SK-N-SH (cell line): ENCODE results near the gene TPRX1. TPM values are rescaled to one million over a fixed set of nuclear protein-coding genes. Genes with fewer than 3 reads are reported as not detected.
"Not testable (repeated sequence)": the region's sequence is repeated elsewhere in the genome, so short reads cannot be mapped to it uniquely, and the experiment has no call there.

Source experiments
- CTCF ChIA-PET: fragments of 300-600, 350-600 bp; formaldehyde crosslinking; extraction: SDS; loops from one replicate; lab custom pipeline; 2021; lab: Yijun Ruan, JAX
- POLR2A ChIA-PET: fragments of 350-600 bp; sonication (Branson Sonifier 250); formaldehyde crosslinking; extraction: SDS; loops from one replicate; lab custom pipeline; 2020; ENCODE audit warnings: antibody characterized with exemption, inconsistent platforms; lab: Yijun Ruan, JAX
- DNase-seq: peaks from one replicate; pipeline ENCODE4 v3.0.0; 2012
- H2AFZ ChIP-seq: fragments of 200-600 bp; sonication (generic); 2 replicates; pipeline ENCODE4 v1.8.1; 2016; ENCODE audit warnings: antibody characterized with exemption, mild to moderate bottlenecking, low read depth
- H3F3A ChIP-seq: fragments of 200-600 bp; sonication (generic); replicated peaks from 2 replicates; pipeline ENCODE3; 2016; ENCODE audit warnings: antibody characterized with exemption, mild to moderate bottlenecking; ENCODE audit not compliant: insufficient read depth
- H3K27ac ChIP-seq, 2 experiments: fragments of 200-500 bp in 1 of 2; fragments of 200-600 bp in 1 of 2; sonication (Bioruptor generic) in 1 of 2; sonication (generic), shearing (Covaris generic) in 1 of 2; 2 replicates each; pipeline versions ENCODE4 v1.5.1 to v1.6.1; 2014 to 2016; ENCODE audit warnings: low read depth in 2 of 2, inconsistent platforms in 1 of 2, low read length in 1 of 2, mild to moderate bottlenecking in 1 of 2, mixed read lengths in 1 of 2
- H3K27me3 ChIP-seq: fragments of 200-600 bp; sonication (generic), shearing (Covaris generic); 2 replicates; pipeline ENCODE4 v1.6.1; 2016; ENCODE audit warnings: mixed run types; ENCODE audit not compliant: insufficient read depth
- H3K36me3 ChIP-seq, 2 experiments: fragments of 200-500 bp in 1 of 2; fragments of 200-600 bp in 1 of 2; sonication (Bioruptor generic) in 1 of 2; sonication (generic) in 1 of 2; replicated peaks in 1 of 2; 2 replicates each; pipeline versions ENCODE3 to v1.5.1; 2014 to 2016; ENCODE audit warnings: low read length in 1 of 2, mild to moderate bottlenecking in 1 of 2; ENCODE audit not compliant: insufficient read depth in 2 of 2, control insufficient read depth in 1 of 2
- H3K4me1 ChIP-seq, 2 experiments: fragments of 200-500 bp in 1 of 2; fragments of 200-600 bp in 1 of 2; sonication (Bioruptor generic) in 1 of 2; sonication (generic), shearing (Covaris generic) in 1 of 2; 2 replicates each; pipeline versions ENCODE4 v1.5.1 to v1.6.1; 2014 to 2016; ENCODE audit warnings: low read depth in 1 of 2, low read length in 1 of 2, mixed run types in 1 of 2; ENCODE audit not compliant: insufficient read depth in 2 of 2, control insufficient read depth in 1 of 2
- H3K4me2 ChIP-seq: fragments of 200-600 bp; sonication (generic), shearing (Covaris generic); 2 replicates; pipeline ENCODE4 v1.6.1; 2017; ENCODE audit warnings: mixed run types
- H3K4me3 ChIP-seq, 2 experiments: fragments of 200-500 bp in 1 of 2; fragments of 200-600 bp in 1 of 2; sonication (Bioruptor generic) in 1 of 2; sonication (generic), shearing (Covaris generic) in 1 of 2; 2 replicates each; pipeline versions ENCODE4 v1.5.1 to v1.8.1; 2014 to 2016; ENCODE audit warnings: low read depth in 2 of 2, inconsistent platforms in 1 of 2, low read length in 1 of 2, mild to moderate bottlenecking in 1 of 2, mixed read lengths in 1 of 2, moderate library complexity in 1 of 2
- H3K79me2 ChIP-seq: fragments of 200-600 bp; sonication (generic); 2 replicates; pipeline ENCODE4 v1.8.1; 2017; ENCODE audit warnings: mild to moderate bottlenecking; ENCODE audit not compliant: insufficient read depth
- H3K9ac ChIP-seq: fragments of 200-600 bp; sonication (generic); 2 replicates; pipeline ENCODE4 v1.6.1; 2017; ENCODE audit warnings: mixed run types
- H3K9me2 ChIP-seq: fragments of 200-600 bp; sonication (generic); 2 replicates; pipeline ENCODE4 v1.6.1; 2017; ENCODE audit warnings: mixed run types
- H3K9me3 ChIP-seq: fragments of 200-600 bp; sonication (generic); 2 replicates; pipeline ENCODE4 v1.6.1; 2017; ENCODE audit warnings: mixed run types, mild to moderate bottlenecking, moderate library complexity
- H4K20me1 ChIP-seq: fragments of 200-600 bp; sonication (generic); 2 replicates; pipeline ENCODE4 v1.6.1; 2017; ENCODE audit warnings: mild to moderate bottlenecking, mixed run types; ENCODE audit not compliant: insufficient read depth
- CHD2 ChIP-seq: fragments of 150-350 bp; IDR thresholded peaks from 2 replicates; pipeline ENCODE4 v1.6.1; 2018; ENCODE audit warnings: low read length; ENCODE audit not compliant: partially characterized antibody
- EZH2phosphoT487 ChIP-seq: fragments of 200-600 bp; sonication (generic); IDR thresholded peaks from 2 replicates; pipeline ENCODE4 v1.6.1; 2017; ENCODE audit warnings: low read depth, mixed run types, mild to moderate bottlenecking, antibody characterized with exemption, moderate library complexity, borderline replicate concordance
- FOSL2 ChIP-seq: IDR thresholded peaks from 2 replicates; pipeline ENCODE4 v1.4.0; 2012; ENCODE audit warnings: low read depth, mild to moderate bottlenecking, moderate library complexity, borderline replicate concordance
- FOXJ3 ChIP-seq: sonication (generic); formaldehyde crosslinking; IDR thresholded peaks from 2 replicates; pipeline ENCODE4 v1.5.1; 2020; ENCODE audit warnings: mild to moderate bottlenecking, missing genetic modification reagents
- FOXM1 ChIP-seq: IDR thresholded peaks from 2 replicates; pipeline ENCODE4 v1.4.0; 2012; ENCODE audit warnings: low read depth, mild to moderate bottlenecking
- GATA2 ChIP-seq: sonication (generic); formaldehyde crosslinking; IDR thresholded peaks from 2 replicates; pipeline ENCODE4 v1.5.0; 2020; ENCODE audit warnings: mild to moderate bottlenecking, missing genetic modification reagents
- JUND ChIP-seq: IDR thresholded peaks from 2 replicates; pipeline ENCODE4 v1.4.0; 2012
- NFIC ChIP-seq: IDR thresholded peaks from 2 replicates; pipeline ENCODE4 v1.4.0; 2012; ENCODE audit warnings: borderline replicate concordance
- NRF1 ChIP-seq: IDR thresholded peaks from 2 replicates; pipeline ENCODE4 v1.6.1; 2012; ENCODE audit warnings: low read depth, mild to moderate bottlenecking, low read length
- SIN3A ChIP-seq: IDR thresholded peaks from 2 replicates; pipeline ENCODE4 v1.6.1; 2012; ENCODE audit warnings: low read depth, mild to moderate bottlenecking, low read length, moderate library complexity, borderline replicate concordance
- SMC3 ChIP-seq: IDR thresholded peaks from 2 replicates; pipeline ENCODE4 v1.6.1; 2012; ENCODE audit warnings: low read depth, low read length, improper control_type of control experiment
- TAF1 ChIP-seq: IDR thresholded peaks from 2 replicates; pipeline ENCODE4 v1.6.1; 2012; ENCODE audit warnings: low read depth, mild to moderate bottlenecking, low read length, moderate library complexity, borderline replicate concordance
- TCF12 ChIP-seq: IDR thresholded peaks from 2 replicates; pipeline ENCODE4 v1.4.0; 2012
- WGBS: methylation state at CpG from one replicate; pipeline ENCODE4 v1.1.6; 2017; ENCODE audit warnings: low lambda C conversion rate; 5-methylcytosine and 5-hydroxymethylcytosine counted together
- polyA plus RNA-seq, 3 experiments: library from polyadenylated mRNA; depleted of rRNA; stranded (reverse); fragments of >200 nt; gene quantifications; 2 replicates each; pipeline ENCODE4 v1.2.3, GENCODE V29; 2012
- TF ChIP-seq, protein P1 (sequence below): IDR thresholded peaks from 2 replicates; pipeline ENCODE4 v1.6.1; 2012; ENCODE audit warnings: mild to moderate bottlenecking, low read depth, low read length, moderate library complexity
- TF ChIP-seq, protein P2 (sequence below): IDR thresholded peaks from 2 replicates; pipeline ENCODE4 v1.4.0; 2012; ENCODE audit warnings: low read depth, borderline replicate concordance
- TF ChIP-seq, protein P3 (sequence below): fragments of 200-600 bp; sonication (generic); IDR thresholded peaks from 2 replicates; pipeline ENCODE4 v1.6.1; 2017; ENCODE audit warnings: antibody characterized with exemption, mild to moderate bottlenecking, moderate library complexity
- TF ChIP-seq, protein P4 (sequence below): IDR thresholded peaks from 2 replicates; pipeline ENCODE4; 2012

TPRX1 gene
- polyA plus RNA-seq, 1 of the 3 experiments (the other 2 are of a cell fraction): not detected

DNA sequence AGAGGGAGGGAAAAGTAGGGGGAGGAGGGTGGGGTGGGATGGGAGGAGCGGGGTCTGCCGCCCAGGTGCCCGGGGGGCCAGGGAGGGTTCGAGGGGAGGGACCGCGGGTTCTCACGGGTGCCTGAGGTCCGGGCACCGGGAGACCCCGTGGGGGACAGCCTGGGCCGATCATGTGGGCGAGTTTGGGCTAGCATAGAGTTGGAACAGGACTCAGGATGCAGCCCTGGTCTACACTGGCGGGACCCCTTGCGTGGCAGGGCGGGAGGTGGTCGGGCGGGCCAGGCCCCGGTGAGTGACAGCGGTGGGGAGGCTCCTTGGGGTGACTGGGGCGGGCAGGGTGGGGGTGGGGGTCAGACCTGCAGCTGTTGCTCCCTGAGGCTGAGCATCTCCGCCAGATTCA lies 1.2 kb downstream of the TPRX1 start:
- H3K4me3 ChIP-seq, H3K79me2 ChIP-seq, H3K9me2 ChIP-seq, POLR2A ChIA-PET, H3K9ac ChIP-seq, H4K20me1 ChIP-seq, CTCF ChIA-PET, H3K4me2 ChIP-seq, H3K4me1 ChIP-seq, H2AFZ ChIP-seq, H3K9me3 ChIP-seq, H3K27ac ChIP-seq, H3F3A ChIP-seq, H3K36me3 ChIP-seq, DNase-seq: not testable (repeated sequence)
- peaks cover 13% of the 10 kb centered on the region for H3K27me3 ChIP-seq
- WGBS: 53% methylated on average over 16 of the region's 21 CpGs

DNA sequence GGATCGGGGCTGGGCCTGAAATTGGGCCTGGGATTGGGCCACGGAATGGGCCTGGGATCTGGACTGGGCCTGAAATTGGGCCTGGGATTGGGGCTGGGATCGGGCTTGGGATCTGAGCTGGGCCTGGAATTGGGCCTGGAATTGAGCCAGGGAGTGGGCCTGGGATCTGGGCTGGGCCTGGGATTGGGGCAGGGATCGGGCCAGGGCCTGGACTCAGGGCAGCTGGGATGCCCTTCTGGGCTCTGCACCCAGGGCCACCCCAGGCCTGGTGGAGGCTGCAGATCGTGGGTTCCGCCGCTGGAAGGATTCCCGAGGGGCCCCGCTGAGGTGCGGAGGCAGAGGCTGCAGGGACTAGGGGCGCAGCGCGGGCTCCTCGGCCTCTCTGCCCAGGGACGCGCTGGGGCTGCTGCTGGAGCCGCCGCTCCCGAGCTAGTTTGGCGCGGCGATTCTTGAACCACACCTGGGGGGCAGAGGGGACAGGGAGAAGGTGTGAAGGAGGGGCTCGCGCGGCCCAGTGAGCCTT lies 1.8 kb downstream of the TPRX1 start:
- Histone ChIP-seq H4K20me1 (no peaks in the 10 kb centered on the region), H3K79me2 (no peaks in the 10 kb centered on the region), H3K9me3 (no peaks in the 10 kb centered on the region), H3K4me3 (no peak overlapping the region), H3K4me2 (no peak overlapping the region), H3K36me3 (no peaks in the 10 kb centered on the region), H3K27me3 (peaks cover 13% of the 10 kb centered on the region)
- 98% methylated on average over 12 of the region's 25 CpGs for WGBS
- TF ChIP-seq TCF12: no peak
- TF ChIP-seq FOXM1: no peak
- no peak for TF ChIP-seq FOXJ3 (CRISPR knock-in tag)
- no peak for TF ChIP-seq SMC3
- TF ChIP-seq NRF1: no peak
- no peak for TF ChIP-seq JUND
- TF ChIP-seq, protein P1, sequence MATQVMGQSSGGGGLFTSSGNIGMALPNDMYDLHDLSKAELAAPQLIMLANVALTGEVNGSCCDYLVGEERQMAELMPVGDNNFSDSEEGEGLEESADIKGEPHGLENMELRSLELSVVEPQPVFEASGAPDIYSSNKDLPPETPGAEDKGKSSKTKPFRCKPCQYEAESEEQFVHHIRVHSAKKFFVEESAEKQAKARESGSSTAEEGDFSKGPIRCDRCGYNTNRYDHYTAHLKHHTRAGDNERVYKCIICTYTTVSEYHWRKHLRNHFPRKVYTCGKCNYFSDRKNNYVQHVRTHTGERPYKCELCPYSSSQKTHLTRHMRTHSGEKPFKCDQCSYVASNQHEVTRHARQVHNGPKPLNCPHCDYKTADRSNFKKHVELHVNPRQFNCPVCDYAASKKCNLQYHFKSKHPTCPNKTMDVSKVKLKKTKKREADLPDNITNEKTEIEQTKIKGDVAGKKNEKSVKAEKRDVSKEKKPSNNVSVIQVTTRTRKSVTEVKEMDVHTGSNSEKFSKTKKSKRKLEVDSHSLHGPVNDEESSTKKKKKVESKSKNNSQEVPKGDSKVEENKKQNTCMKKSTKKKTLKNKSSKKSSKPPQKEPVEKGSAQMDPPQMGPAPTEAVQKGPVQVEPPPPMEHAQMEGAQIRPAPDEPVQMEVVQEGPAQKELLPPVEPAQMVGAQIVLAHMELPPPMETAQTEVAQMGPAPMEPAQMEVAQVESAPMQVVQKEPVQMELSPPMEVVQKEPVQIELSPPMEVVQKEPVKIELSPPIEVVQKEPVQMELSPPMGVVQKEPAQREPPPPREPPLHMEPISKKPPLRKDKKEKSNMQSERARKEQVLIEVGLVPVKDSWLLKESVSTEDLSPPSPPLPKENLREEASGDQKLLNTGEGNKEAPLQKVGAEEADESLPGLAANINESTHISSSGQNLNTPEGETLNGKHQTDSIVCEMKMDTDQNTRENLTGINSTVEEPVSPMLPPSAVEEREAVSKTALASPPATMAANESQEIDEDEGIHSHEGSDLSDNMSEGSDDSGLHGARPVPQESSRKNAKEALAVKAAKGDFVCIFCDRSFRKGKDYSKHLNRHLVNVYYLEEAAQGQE: no peak
- no peak for TF ChIP-seq GATA2 (CRISPR knock-in tag)
- TF ChIP-seq, protein P2, sequence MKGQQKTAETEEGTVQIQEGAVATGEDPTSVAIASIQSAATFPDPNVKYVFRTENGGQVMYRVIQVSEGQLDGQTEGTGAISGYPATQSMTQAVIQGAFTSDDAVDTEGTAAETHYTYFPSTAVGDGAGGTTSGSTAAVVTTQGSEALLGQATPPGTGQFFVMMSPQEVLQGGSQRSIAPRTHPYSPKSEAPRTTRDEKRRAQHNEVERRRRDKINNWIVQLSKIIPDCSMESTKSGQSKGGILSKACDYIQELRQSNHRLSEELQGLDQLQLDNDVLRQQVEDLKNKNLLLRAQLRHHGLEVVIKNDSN: no peak
- TF ChIP-seq EZH2phosphoT487: no peak
- TF ChIP-seq SIN3A: no peak
- TF ChIP-seq CHD2: no peak
- TF ChIP-seq TAF1: no peak
- TF ChIP-seq NFIC: no peak
- TF ChIP-seq, protein P3, sequence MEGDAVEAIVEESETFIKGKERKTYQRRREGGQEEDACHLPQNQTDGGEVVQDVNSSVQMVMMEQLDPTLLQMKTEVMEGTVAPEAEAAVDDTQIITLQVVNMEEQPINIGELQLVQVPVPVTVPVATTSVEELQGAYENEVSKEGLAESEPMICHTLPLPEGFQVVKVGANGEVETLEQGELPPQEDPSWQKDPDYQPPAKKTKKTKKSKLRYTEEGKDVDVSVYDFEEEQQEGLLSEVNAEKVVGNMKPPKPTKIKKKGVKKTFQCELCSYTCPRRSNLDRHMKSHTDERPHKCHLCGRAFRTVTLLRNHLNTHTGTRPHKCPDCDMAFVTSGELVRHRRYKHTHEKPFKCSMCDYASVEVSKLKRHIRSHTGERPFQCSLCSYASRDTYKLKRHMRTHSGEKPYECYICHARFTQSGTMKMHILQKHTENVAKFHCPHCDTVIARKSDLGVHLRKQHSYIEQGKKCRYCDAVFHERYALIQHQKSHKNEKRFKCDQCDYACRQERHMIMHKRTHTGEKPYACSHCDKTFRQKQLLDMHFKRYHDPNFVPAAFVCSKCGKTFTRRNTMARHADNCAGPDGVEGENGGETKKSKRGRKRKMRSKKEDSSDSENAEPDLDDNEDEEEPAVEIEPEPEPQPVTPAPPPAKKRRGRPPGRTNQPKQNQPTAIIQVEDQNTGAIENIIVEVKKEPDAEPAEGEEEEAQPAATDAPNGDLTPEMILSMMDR: no peak
- TF ChIP-seq FOSL2: no peak
- TF ChIP-seq, protein P4, sequence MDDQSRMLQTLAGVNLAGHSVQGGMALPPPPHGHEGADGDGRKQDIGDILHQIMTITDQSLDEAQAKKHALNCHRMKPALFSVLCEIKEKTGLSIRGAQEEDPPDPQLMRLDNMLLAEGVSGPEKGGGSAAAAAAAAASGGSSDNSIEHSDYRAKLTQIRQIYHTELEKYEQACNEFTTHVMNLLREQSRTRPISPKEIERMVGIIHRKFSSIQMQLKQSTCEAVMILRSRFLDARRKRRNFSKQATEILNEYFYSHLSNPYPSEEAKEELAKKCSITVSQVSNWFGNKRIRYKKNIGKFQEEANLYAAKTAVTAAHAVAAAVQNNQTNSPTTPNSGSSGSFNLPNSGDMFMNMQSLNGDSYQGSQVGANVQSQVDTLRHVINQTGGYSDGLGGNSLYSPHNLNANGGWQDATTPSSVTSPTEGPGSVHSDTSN: no peak
- TF ChIP-seq, all 33 proteins: peak for 0
- no peaks in the 10 kb centered on the region for H3K9me2 ChIP-seq
- H2AFZ ChIP-seq: no peak overlapping the region
- ChIA-PET POLR2A (no interaction called here), CTCF (no interaction called here)
- H3K4me1 ChIP-seq: no peaks in the 10 kb centered on the region
- H3F3A ChIP-seq: no peaks in the 10 kb centered on the region
- H3K9ac ChIP-seq: no peak overlapping the region
- H3K27ac ChIP-seq: no peak overlapping the region
- no peak for DNase-seq
